HepG2 (cell line): Measurements from ENCODE around the gene SLCO4A1.

Source experiments
- CTCF ChIP-seq: sonication (generic); formaldehyde crosslinking; IDR thresholded peaks from 2 replicates; pipeline ENCODE4 v1.5.0; 2020; ENCODE audit warnings: mild to moderate bottlenecking, missing genetic modification reagents, moderate library complexity
- POLR2G ChIP-seq: fragments of 200-400 bp; formaldehyde crosslinking; IDR thresholded peaks from 2 replicates; pipeline ENCODE4 v1.6.1; 2018; ENCODE audit warnings: mild to moderate bottlenecking, low read depth, low read length, moderate library complexity

GRCh38 chr20:62652894-62653305 is 10.6 kb downstream of the SLCO4A1 start:
- no peak for TF ChIP-seq POLR2G
- no peak for TF ChIP-seq CTCF
